Fibroblast of mammary gland (primary cell): ENCODE results near the gene AKR1B1.

ENCODE experiments used
- DNase-seq: peaks from one replicate; pipeline ENCODE4 v3.0.0-alpha.2; 2010; ENCODE audit warnings: low read depth
- H3K4me3 ChIP-seq: 2 replicates; pipeline ENCODE4 v1.5.1; 2011; ENCODE audit warnings: low read depth, mild to moderate bottlenecking, low read length, moderate library complexity; ENCODE audit not compliant: control insufficient read depth
- CTCF ChIP-seq: conservative IDR thresholded peaks from 2 replicates; pipeline ENCODE4 v1.5.1; 2011; ENCODE audit warnings: low read depth, low read length, inconsistent platforms; ENCODE audit not compliant: control insufficient read depth, insufficient read depth

Gene AKR1B1

GRCh38 chr7:134419875-134420274 is 39.0 kb downstream of the AKR1B1 start:
- peak; percentile 44 for DNase-seq
- H3K4me3 ChIP-seq, result no peak overlapping the region
- no peak for TF ChIP-seq CTCF

- no peak for TF ChIP-seq CTCF
- no peak overlapping the region for H3K4me3 ChIP-seq
- DNase-seq, result no peak
Measured at GRCh38 chr7:134419085-134419484, 39.8 kb downstream of the AKR1B1 start.

- TF ChIP-seq CTCF, result no peak
- no peak overlapping the region for H3K4me3 ChIP-seq
- peak; percentile 25 for DNase-seq
Measured at GRCh38 chr7:134415700-134416099, 43.2 kb downstream of the AKR1B1 start.

GRCh38 chr7:134414109-134414508 is 44.8 kb downstream of the AKR1B1 start:
- no peak for DNase-seq
- no peak for TF ChIP-seq CTCF

GRCh38 chr7:134407311-134407710 is 51.6 kb downstream of the AKR1B1 start:
- no peak for TF ChIP-seq CTCF
- no peak for DNase-seq
- H3K4me3 ChIP-seq, result no peak overlapping the region

More at GRCh38 chr7:134414109-134414508, 44.8 kb downstream of the AKR1B1 start:
- no peak overlapping the region for H3K4me3 ChIP-seq

- no peak for DNase-seq
- no peak for TF ChIP-seq CTCF
Measured at GRCh38 chr7:134406431-134406830, 52.5 kb downstream of the AKR1B1 start.

GRCh38 chr7:134405299-134405698 is 53.6 kb downstream of the AKR1B1 start:
- no peak overlapping the region for H3K4me3 ChIP-seq
- no peak for TF ChIP-seq CTCF
- DNase-seq, result no peak

More at GRCh38 chr7:134406431-134406830, 52.5 kb downstream of the AKR1B1 start:
- no peak overlapping the region for H3K4me3 ChIP-seq
